ENCODE measurements around the gene TPGS1. TPM values are rescaled to one million over a fixed set of nuclear protein-coding genes. Genes with fewer than 3 reads are reported as not detected.

TPGS1 gene
- total and polyA plus RNA-seq, 2 donors, result 14.3 to 20.4 TPM

GRCh38 chr19:539429-540030 is 32.2 kb downstream of the TPGS1 start:
- H3K4me1 ChIP-seq (ENCODE audit: control insufficient read depth in 2 of 2, insufficient read depth in 2 of 2, low read length in 2 of 2), result peaks cover 0 to 14% of the 10 kb centered on the region in 2 donors
- no peaks in the 10 kb centered on the region for H3K9me3 ChIP-seq (ENCODE audit: control insufficient read depth in 2 of 2, insufficient read depth in 1 of 2, low read length in 1 of 2)
- WGBS, result 94% methylated on average over 30 of the region's 30 CpGs
- no peak overlapping the region for H3K4me3 ChIP-seq (ENCODE audit: low read length in 2 of 2)
- peaks cover 39 to 56% of the 10 kb centered on the region in 2 donors for H3K36me3 ChIP-seq (ENCODE audit: control insufficient read depth in 2 of 2, insufficient read depth in 2 of 2, low read length in 1 of 2)
- no peak overlapping the region for H3K27ac ChIP-seq (ENCODE audit: low read depth in 1 of 2, low read length in 1 of 2)
- no peaks in the 10 kb centered on the region for H3K27me3 ChIP-seq (ENCODE audit: control insufficient read depth in 2 of 2, insufficient read depth in 1 of 2, low read length in 1 of 2)
- DNase-seq (ENCODE audit: low read depth in 6 of 9, low spot score in 9 of 9), result no peak

- H3K27me3 ChIP-seq (ENCODE audit: control insufficient read depth in 2 of 2, insufficient read depth in 1 of 2, low read length in 1 of 2), result no peaks in the 10 kb centered on the region
- H3K4me3 ChIP-seq (ENCODE audit: low read length in 2 of 2), result no peak overlapping the region
- DNase-seq (ENCODE audit: low read depth in 6 of 9, low spot score in 9 of 9), result no peak
- H3K36me3 ChIP-seq (ENCODE audit: control insufficient read depth in 2 of 2, insufficient read depth in 2 of 2, low read length in 1 of 2), result peaks cover 38 to 52% of the 10 kb centered on the region in 2 donors
- 96% methylated on average over 51 of the region's 51 CpGs for WGBS
- H3K4me1 ChIP-seq (ENCODE audit: control insufficient read depth in 2 of 2, insufficient read depth in 2 of 2, low read length in 2 of 2), result peaks cover 0 to 18% of the 10 kb centered on the region in 2 donors
- H3K9me3 ChIP-seq (ENCODE audit: control insufficient read depth in 2 of 2, insufficient read depth in 1 of 2, low read length in 1 of 2), result no peaks in the 10 kb centered on the region
- H3K27ac ChIP-seq (ENCODE audit: low read depth in 1 of 2, low read length in 1 of 2), result no peak overlapping the region
Observed at GRCh38 chr19:540867-541637, 33.8 kb downstream of the TPGS1 start.

GRCh38 chr19:541699-542098 is 34.4 kb downstream of the TPGS1 start:
- Histone ChIP-seq H3K27ac (ENCODE audit: low read depth in 1 of 2, low read length in 1 of 2) (no peak overlapping the region), H3K36me3 (ENCODE audit: control insufficient read depth in 2 of 2, insufficient read depth in 2 of 2, low read length in 1 of 2) (peaks cover 32 to 46% of the 10 kb centered on the region in 2 donors), H3K4me1 (ENCODE audit: control insufficient read depth in 2 of 2, insufficient read depth in 2 of 2, low read length in 2 of 2) (peaks cover 0 to 18% of the 10 kb centered on the region in 2 donors), H3K9me3 (ENCODE audit: control insufficient read depth in 2 of 2, insufficient read depth in 1 of 2, low read length in 1 of 2) (no peaks in the 10 kb centered on the region), H3K4me3 (ENCODE audit: low read length in 2 of 2) (no peak overlapping the region), H3K27me3 (ENCODE audit: control insufficient read depth in 2 of 2, insufficient read depth in 1 of 2, low read length in 1 of 2) (no peaks in the 10 kb centered on the region)
- 97% methylated on average over 26 of the region's 26 CpGs for WGBS
- no peak for DNase-seq (ENCODE audit: low read depth in 6 of 9, low spot score in 9 of 9)

GRCh38 chr19:542173-542866 is 35.0 kb downstream of the TPGS1 start:
- Histone ChIP-seq H3K27me3 (ENCODE audit: control insufficient read depth in 2 of 2, insufficient read depth in 1 of 2, low read length in 1 of 2) (no peaks in the 10 kb centered on the region), H3K27ac (ENCODE audit: low read depth in 1 of 2, low read length in 1 of 2) (no peak overlapping the region), H3K9me3 (ENCODE audit: control insufficient read depth in 2 of 2, insufficient read depth in 1 of 2, low read length in 1 of 2) (no peaks in the 10 kb centered on the region), H3K4me3 (ENCODE audit: low read length in 2 of 2) (no peak overlapping the region), H3K4me1 (ENCODE audit: control insufficient read depth in 2 of 2, insufficient read depth in 2 of 2, low read length in 2 of 2) (peaks cover 0 to 18% of the 10 kb centered on the region in 2 donors), H3K36me3 (ENCODE audit: control insufficient read depth in 2 of 2, insufficient read depth in 2 of 2, low read length in 1 of 2) (peaks cover 28 to 40% of the 10 kb centered on the region in 2 donors)
- WGBS, result 98% methylated on average over 34 of the region's 34 CpGs
- no peak for DNase-seq (ENCODE audit: low read depth in 6 of 9, low spot score in 9 of 9)

GRCh38 chr19:543910-544608 is 36.8 kb downstream of the TPGS1 start, which contains the start of gene GZMM:
GZMM (plus strand) TSS chr19:544053; CDS start chr19:544072, 19 bp downstream.
- no peaks in the 10 kb centered on the region for H3K27me3 ChIP-seq (ENCODE audit: control insufficient read depth in 2 of 2, insufficient read depth in 1 of 2, low read length in 1 of 2)
- H3K9me3 ChIP-seq (ENCODE audit: control insufficient read depth in 2 of 2, insufficient read depth in 1 of 2, low read length in 1 of 2), result no peaks in the 10 kb centered on the region
- H3K27ac ChIP-seq (ENCODE audit: low read depth in 1 of 2, low read length in 1 of 2), result peak within 1 kb of the TSS; percentile 37 to 47
- H3K4me3 ChIP-seq (ENCODE audit: low read length in 2 of 2), result peak within 1 kb of the TSS; percentile 2 to 33
- WGBS, result 74% methylated on average over 31 of the region's 31 CpGs
- H3K4me1 ChIP-seq (ENCODE audit: control insufficient read depth in 2 of 2, insufficient read depth in 2 of 2, low read length in 2 of 2), result peaks cover 0 to 18% of the 10 kb centered on the region in 2 donors
- peak in 4 of 9 donors; percentile 32 to 73 (median 52) for DNase-seq (ENCODE audit: low read depth in 6 of 9, low spot score in 9 of 9)
- peaks cover 21 to 24% of the 10 kb centered on the region in 2 donors for H3K36me3 ChIP-seq (ENCODE audit: control insufficient read depth in 2 of 2, insufficient read depth in 2 of 2, low read length in 1 of 2)

- H3K4me3 ChIP-seq (ENCODE audit: low read length in 2 of 2), result no peak overlapping the region
- no peak overlapping the region for H3K27ac ChIP-seq (ENCODE audit: low read depth in 1 of 2, low read length in 1 of 2)
- 95% methylated on average over 15 of the region's 15 CpGs for WGBS
- peaks cover under 1 to 6% of the 10 kb centered on the region in 2 donors for H3K36me3 ChIP-seq (ENCODE audit: control insufficient read depth in 2 of 2, insufficient read depth in 2 of 2, low read length in 1 of 2)
- H3K27me3 ChIP-seq (ENCODE audit: control insufficient read depth in 2 of 2, insufficient read depth in 1 of 2, low read length in 1 of 2), result peaks cover 0 to 7% of the 10 kb centered on the region in 2 donors
- peaks cover 0 to 18% of the 10 kb centered on the region in 2 donors for H3K4me1 ChIP-seq (ENCODE audit: control insufficient read depth in 2 of 2, insufficient read depth in 2 of 2, low read length in 2 of 2)
- no peak for DNase-seq (ENCODE audit: low read depth in 6 of 9, low spot score in 9 of 9)
- H3K9me3 ChIP-seq (ENCODE audit: control insufficient read depth in 2 of 2, insufficient read depth in 1 of 2, low read length in 1 of 2), result no peaks in the 10 kb centered on the region
Observed at GRCh38 chr19:547117-547516, 39.8 kb downstream of the TPGS1 start.

GRCh38 chr19:547836-548720 is 40.8 kb downstream of the TPGS1 start:
- Histone ChIP-seq H3K4me1 (ENCODE audit: control insufficient read depth in 2 of 2, insufficient read depth in 2 of 2, low read length in 2 of 2) (peaks cover 0 to 17% of the 10 kb centered on the region in 2 donors), H3K27ac (ENCODE audit: low read depth in 1 of 2, low read length in 1 of 2) (no peak overlapping the region), H3K4me3 (ENCODE audit: low read length in 2 of 2) (no peak overlapping the region), H3K36me3 (ENCODE audit: control insufficient read depth in 2 of 2, insufficient read depth in 2 of 2, low read length in 1 of 2) (no peaks in the 10 kb centered on the region), H3K9me3 (ENCODE audit: control insufficient read depth in 2 of 2, insufficient read depth in 1 of 2, low read length in 1 of 2) (no peaks in the 10 kb centered on the region), H3K27me3 (ENCODE audit: control insufficient read depth in 2 of 2, insufficient read depth in 1 of 2, low read length in 1 of 2) (peaks cover 0 to 9% of the 10 kb centered on the region in 2 donors)
- DNase-seq (ENCODE audit: low read depth in 6 of 9, low spot score in 9 of 9), result no peak
- 91% methylated on average over 26 of the region's 26 CpGs for WGBS

All from thymus (tissue), 11 donors.